ENCODE data around the gene TKTL2. TPM values are rescaled to one million over a fixed set of nuclear protein-coding genes. Genes with fewer than 3 reads are reported as not detected.
A peak's percentile ranks its signal among the peaks of the same experiment; 100 is the strongest.

Gene TKTL2, protein sequence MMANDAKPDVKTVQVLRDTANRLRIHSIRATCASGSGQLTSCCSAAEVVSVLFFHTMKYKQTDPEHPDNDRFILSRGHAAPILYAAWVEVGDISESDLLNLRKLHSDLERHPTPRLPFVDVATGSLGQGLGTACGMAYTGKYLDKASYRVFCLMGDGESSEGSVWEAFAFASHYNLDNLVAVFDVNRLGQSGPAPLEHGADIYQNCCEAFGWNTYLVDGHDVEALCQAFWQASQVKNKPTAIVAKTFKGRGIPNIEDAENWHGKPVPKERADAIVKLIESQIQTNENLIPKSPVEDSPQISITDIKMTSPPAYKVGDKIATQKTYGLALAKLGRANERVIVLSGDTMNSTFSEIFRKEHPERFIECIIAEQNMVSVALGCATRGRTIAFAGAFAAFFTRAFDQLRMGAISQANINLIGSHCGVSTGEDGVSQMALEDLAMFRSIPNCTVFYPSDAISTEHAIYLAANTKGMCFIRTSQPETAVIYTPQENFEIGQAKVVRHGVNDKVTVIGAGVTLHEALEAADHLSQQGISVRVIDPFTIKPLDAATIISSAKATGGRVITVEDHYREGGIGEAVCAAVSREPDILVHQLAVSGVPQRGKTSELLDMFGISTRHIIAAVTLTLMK
- total RNA-seq, result not detected

DNA sequence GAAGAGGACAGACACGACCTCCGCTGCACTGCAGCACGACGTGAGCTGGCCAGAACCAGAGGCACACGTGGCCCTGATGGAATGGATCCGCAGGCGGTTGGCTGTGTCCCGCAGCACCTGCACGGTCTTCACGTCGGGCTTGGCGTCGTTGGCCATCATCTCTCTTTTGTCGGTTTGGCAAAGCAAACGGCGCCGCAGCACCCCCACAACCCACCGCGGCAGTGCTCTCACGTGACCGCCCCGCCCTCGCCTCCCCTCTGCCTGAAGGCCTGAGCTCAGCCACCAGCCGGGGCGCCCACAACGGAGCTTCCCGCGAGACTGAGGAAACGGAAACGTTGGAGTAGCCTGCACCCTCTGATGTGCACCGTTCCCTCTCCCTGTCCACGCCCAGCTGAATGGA, at the start of gene TKTL2:
Gene TKTL2 (minus strand): TSS at position 179 of the 400 bp plus-strand sequence. CDS start 20 bp downstream, at position 159.
- 90% methylated on average over 29 of the region's 32 CpGs for WGBS
- no peak for DNase-seq (ENCODE audit: low spot score in 2 of 2)
- Histone ChIP-seq H3K9me3 (no peaks in the 10 kb centered on the region), H3K27ac (no peak within 1 kb of the TSS), H3K27me3 (no peaks in the 10 kb centered on the region), H3K36me3 (no peaks in the 10 kb centered on the region), H3K4me3 (no peak within 1 kb of the TSS), H3K4me1 (no peaks in the 10 kb centered on the region)
- TF ChIP-seq POLR2AphosphoS5 (IDR thresholded peaks at IDR 0.05) (no peak), EP300 (IDR thresholded peaks at IDR 0.05) (no peak), POLR2A (IDR thresholded peaks at IDR 0.05) (no peak)
- TF ChIP-seq, protein P1, sequence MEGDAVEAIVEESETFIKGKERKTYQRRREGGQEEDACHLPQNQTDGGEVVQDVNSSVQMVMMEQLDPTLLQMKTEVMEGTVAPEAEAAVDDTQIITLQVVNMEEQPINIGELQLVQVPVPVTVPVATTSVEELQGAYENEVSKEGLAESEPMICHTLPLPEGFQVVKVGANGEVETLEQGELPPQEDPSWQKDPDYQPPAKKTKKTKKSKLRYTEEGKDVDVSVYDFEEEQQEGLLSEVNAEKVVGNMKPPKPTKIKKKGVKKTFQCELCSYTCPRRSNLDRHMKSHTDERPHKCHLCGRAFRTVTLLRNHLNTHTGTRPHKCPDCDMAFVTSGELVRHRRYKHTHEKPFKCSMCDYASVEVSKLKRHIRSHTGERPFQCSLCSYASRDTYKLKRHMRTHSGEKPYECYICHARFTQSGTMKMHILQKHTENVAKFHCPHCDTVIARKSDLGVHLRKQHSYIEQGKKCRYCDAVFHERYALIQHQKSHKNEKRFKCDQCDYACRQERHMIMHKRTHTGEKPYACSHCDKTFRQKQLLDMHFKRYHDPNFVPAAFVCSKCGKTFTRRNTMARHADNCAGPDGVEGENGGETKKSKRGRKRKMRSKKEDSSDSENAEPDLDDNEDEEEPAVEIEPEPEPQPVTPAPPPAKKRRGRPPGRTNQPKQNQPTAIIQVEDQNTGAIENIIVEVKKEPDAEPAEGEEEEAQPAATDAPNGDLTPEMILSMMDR (IDR thresholded peaks at IDR 0.05), result no peak

DNA sequence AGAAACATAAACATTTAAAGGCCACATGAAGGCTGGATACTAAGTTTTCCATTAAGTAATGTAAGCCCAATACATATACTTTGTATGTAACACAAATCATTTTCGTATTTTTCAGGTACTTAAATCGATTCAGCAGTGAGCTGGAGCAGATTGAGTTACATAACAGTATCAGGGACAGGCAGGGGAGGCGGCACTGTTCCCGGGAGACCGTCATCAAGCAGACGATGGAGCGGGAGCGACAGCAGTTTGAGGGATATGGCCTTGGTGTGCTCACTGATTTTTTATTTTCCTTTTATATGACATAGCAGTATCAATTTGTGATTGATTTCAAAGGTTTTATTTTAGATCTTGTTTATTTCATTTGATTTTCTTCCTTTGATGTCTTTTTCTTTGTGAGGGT, 41.6 kb upstream of the TKTL2 start:
- TF ChIP-seq POLR2AphosphoS5 (IDR thresholded peaks at IDR 0.05) (no peak), EP300 (IDR thresholded peaks at IDR 0.05) (no peak), POLR2A (IDR thresholded peaks at IDR 0.05) (no peak)
- TF ChIP-seq, protein P1 (IDR thresholded peaks at IDR 0.05), result no peak
- WGBS, result 94% methylated on average over 8 of the region's 8 CpGs
- no peak for DNase-seq (ENCODE audit: low spot score in 2 of 2)
- no peaks in the 10 kb centered on the region for H3K27me3 ChIP-seq
- H3K36me3 ChIP-seq, result peaks cover 54% of the 10 kb centered on the region
- H3K9me3 ChIP-seq, result no peaks in the 10 kb centered on the region
- H3K4me1 ChIP-seq, result no peaks in the 10 kb centered on the region
- no peak overlapping the region for H3K27ac ChIP-seq
- H3K4me3 ChIP-seq, result no peak overlapping the region

DNA sequence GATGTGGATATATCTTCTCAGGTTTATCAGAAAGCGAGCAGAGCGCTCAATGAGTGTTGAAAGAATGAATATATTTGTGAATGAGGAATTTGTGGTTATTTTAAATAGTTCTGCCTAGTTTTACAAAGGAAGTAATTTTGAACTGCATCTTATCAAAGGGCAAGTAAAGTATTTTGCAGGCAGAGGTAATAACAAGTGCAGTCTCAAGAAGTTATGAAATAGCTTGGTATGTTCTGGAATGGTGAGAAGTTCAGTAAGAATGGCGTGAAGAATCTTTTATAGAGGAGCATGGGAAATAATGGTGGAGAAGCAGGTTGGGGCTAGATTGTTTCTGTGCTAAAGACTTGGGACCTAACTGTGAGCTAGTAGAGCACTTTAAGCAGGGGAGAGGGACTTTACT, 31.8 kb upstream of the TKTL2 start:
- no peak for DNase-seq (ENCODE audit: low spot score in 2 of 2)
- no peak overlapping the region for H3K27ac ChIP-seq
- WGBS, result 89% methylated on average over 3 of the region's 3 CpGs
- H3K4me3 ChIP-seq, result no peak overlapping the region
- H3K4me1 ChIP-seq, result peaks cover 9% of the 10 kb centered on the region
- H3K9me3 ChIP-seq, result no peaks in the 10 kb centered on the region
- H3K27me3 ChIP-seq, result no peaks in the 10 kb centered on the region
- H3K36me3 ChIP-seq, result peaks cover 12% of the 10 kb centered on the region
- TF ChIP-seq POLR2AphosphoS5 (IDR thresholded peaks at IDR 0.05) (no peak), POLR2A (IDR thresholded peaks at IDR 0.05) (no peak), EP300 (IDR thresholded peaks at IDR 0.05) (no peak)
- TF ChIP-seq, protein P1 (IDR thresholded peaks at IDR 0.05), result no peak

DNA sequence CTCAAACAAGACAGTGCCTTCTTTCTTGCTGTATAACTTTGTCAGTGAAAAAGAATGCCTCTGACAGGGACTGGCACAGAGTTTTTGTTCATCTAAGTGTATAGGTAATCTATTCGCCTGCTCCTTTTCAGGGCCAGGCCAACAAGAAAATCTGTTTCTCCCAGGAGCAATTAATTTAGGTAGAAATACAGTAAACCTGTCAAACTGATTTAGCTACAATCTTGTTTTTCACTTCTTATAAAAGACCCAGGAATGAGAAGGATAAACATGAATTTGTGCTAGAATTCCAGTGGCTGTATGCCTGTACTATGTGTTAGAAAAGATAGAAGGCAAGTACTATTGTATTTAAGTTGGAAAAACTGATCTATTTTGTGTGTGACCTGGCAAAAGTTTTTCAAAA, 27.0 kb upstream of the TKTL2 start:
- Histone ChIP-seq H3K27ac (no peak overlapping the region), H3K36me3 (no peaks in the 10 kb centered on the region), H3K4me3 (no peak overlapping the region), H3K27me3 (no peaks in the 10 kb centered on the region), H3K9me3 (no peaks in the 10 kb centered on the region), H3K4me1 (peaks cover 24% of the 10 kb centered on the region)
- WGBS, result 92% methylated on average over 1 of the region's 1 CpG
- TF ChIP-seq POLR2AphosphoS5 (IDR thresholded peaks at IDR 0.05) (no peak), EP300 (IDR thresholded peaks at IDR 0.05) (no peak)
- DNase-seq (ENCODE audit: low spot score in 2 of 2), result no peak

DNA sequence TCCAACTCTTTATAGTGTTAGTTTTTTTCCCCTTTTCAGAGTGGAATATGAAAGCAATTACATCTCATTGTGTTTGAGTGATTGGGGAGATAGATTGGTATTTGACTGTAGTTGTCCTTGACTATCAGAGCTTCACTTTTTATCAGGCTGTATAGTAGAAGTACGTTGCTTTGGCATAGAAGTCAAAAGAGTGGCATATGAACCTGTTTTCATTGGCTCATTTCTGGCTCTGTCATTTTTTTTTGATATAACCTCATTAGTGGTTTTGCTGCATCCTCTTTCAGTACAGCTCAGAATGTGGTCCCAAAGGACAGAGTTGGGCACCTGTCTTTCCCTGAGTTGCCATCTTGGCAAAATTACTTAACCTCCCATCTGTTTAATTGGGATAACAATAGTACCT, 22.3 kb upstream of the TKTL2 start:
- 10% methylated on average over 1 of the region's 1 CpG for WGBS
- TF ChIP-seq, protein P1 (IDR thresholded peaks at IDR 0.05), result no peak
- Histone ChIP-seq H3K27ac (no peak overlapping the region), H3K4me3 (peak overlapping the region; percentile 79), H3K4me1 (peaks cover 26% of the 10 kb centered on the region), H3K27me3 (no peaks in the 10 kb centered on the region), H3K9me3 (no peaks in the 10 kb centered on the region), H3K36me3 (no peaks in the 10 kb centered on the region)
- DNase-seq (ENCODE audit: low spot score in 2 of 2), result no peak
